Measurements from ENCODE around the gene ABCD1.
"Not testable (repeated sequence)": the region's sequence is repeated elsewhere in the genome, so short reads cannot be mapped to it uniquely, and the experiment has no call there.

DNA sequence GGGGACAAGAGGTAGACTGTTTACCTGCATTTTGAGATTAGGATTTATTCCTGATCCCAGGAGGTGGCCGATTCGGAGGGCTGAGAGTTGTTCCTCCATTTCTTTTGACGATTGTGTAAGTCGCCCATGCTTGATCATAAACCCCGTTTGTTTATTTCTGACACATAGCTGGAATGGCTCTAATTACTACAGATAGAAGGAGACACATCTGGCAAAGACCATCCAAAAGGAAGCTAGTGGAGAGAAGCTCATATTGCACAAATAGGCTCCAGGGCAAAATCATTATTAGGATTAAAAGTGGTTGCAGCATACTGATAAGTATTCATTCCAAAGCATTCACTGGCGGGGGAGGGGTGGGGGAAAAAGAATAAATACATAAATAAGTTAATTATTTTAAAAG, 22.3 kb downstream of the ABCD1 start:
- TF ChIP-seq, protein P1, sequence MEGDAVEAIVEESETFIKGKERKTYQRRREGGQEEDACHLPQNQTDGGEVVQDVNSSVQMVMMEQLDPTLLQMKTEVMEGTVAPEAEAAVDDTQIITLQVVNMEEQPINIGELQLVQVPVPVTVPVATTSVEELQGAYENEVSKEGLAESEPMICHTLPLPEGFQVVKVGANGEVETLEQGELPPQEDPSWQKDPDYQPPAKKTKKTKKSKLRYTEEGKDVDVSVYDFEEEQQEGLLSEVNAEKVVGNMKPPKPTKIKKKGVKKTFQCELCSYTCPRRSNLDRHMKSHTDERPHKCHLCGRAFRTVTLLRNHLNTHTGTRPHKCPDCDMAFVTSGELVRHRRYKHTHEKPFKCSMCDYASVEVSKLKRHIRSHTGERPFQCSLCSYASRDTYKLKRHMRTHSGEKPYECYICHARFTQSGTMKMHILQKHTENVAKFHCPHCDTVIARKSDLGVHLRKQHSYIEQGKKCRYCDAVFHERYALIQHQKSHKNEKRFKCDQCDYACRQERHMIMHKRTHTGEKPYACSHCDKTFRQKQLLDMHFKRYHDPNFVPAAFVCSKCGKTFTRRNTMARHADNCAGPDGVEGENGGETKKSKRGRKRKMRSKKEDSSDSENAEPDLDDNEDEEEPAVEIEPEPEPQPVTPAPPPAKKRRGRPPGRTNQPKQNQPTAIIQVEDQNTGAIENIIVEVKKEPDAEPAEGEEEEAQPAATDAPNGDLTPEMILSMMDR (IDR thresholded peaks at IDR 0.05) = not testable (repeated sequence)
- TF ChIP-seq POLR2AphosphoS5, POLR2A, EP300 (IDR thresholded peaks at IDR 0.05): not testable (repeated sequence)
